Measurements from ENCODE around the gene TPPP.
"Not testable (repeated sequence)": the region's sequence is repeated elsewhere in the genome, so short reads cannot be mapped to it uniquely, and the experiment has no call there.

GRCh38 chr5:723865-724264 is 30.7 kb upstream of the TPPP start:
- TF ChIP-seq POLR2A (IDR thresholded peaks at IDR 0.05; ENCODE audit: low read length); JUN (IDR thresholded peaks at IDR 0.05); HMGXB4 (CRISPR knock-in tag; IDR thresholded peaks at IDR 0.05; ENCODE audit: borderline replicate concordance); RARB (CRISPR knock-in tag; IDR thresholded peaks at IDR 0.05); MYC (IDR thresholded peaks at IDR 0.05; ENCODE audit: borderline replicate concordance, low read length); KDM1A (IDR thresholded peaks at IDR 0.05; ENCODE audit: low read depth): not testable (repeated sequence)
- TF ChIP-seq, protein P1, sequence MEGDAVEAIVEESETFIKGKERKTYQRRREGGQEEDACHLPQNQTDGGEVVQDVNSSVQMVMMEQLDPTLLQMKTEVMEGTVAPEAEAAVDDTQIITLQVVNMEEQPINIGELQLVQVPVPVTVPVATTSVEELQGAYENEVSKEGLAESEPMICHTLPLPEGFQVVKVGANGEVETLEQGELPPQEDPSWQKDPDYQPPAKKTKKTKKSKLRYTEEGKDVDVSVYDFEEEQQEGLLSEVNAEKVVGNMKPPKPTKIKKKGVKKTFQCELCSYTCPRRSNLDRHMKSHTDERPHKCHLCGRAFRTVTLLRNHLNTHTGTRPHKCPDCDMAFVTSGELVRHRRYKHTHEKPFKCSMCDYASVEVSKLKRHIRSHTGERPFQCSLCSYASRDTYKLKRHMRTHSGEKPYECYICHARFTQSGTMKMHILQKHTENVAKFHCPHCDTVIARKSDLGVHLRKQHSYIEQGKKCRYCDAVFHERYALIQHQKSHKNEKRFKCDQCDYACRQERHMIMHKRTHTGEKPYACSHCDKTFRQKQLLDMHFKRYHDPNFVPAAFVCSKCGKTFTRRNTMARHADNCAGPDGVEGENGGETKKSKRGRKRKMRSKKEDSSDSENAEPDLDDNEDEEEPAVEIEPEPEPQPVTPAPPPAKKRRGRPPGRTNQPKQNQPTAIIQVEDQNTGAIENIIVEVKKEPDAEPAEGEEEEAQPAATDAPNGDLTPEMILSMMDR (IDR thresholded peaks at IDR 0.05) = not testable (repeated sequence)
